Measurements from ENCODE around the gene MED17.

Gene MED17

GRCh38 chr11:93813974-93814373 lies 29.9 kb downstream of the MED17 start:
- Histone ChIP-seq H2AFZ (ENCODE audit: low read length) (no peak overlapping the region), H3K27ac (ENCODE audit: low read length) (no peak overlapping the region), H3K4me1 (ENCODE audit: low read length) (no peaks in the 10 kb centered on the region), H3K9me3 (replicated peaks; ENCODE audit: insufficient read depth, low read length) (no peaks in the 10 kb centered on the region), H4K20me1 (ENCODE audit: insufficient read depth, low read length) (no peaks in the 10 kb centered on the region), H3K36me3 (replicated peaks; ENCODE audit: insufficient read depth, low read length) (peaks cover 24% of the 10 kb centered on the region), H3K9me2 (replicated peaks; ENCODE audit: insufficient read depth, low read length) (no peaks in the 10 kb centered on the region), H3K27me3 (replicated peaks; ENCODE audit: insufficient read depth, low read length) (no peaks in the 10 kb centered on the region), H3K4me3 (ENCODE audit: low read length) (no peak overlapping the region), H3K9ac (ENCODE audit: low read length) (no peak overlapping the region), H3K79me2 (ENCODE audit: low read length) (no peaks in the 10 kb centered on the region), H3K4me2 (ENCODE audit: low read depth, low read length) (no peak overlapping the region), H3F3A (ENCODE audit: insufficient read depth, low read length) (peaks cover 6% of the 10 kb centered on the region; the same call in 1 of the 2 replicates)
- no peak for TF ChIP-seq CTCF (IDR thresholded peaks at IDR 0.05; ENCODE audit: low read length)
- no peak for TF ChIP-seq EZH2phosphoT487 (IDR thresholded peaks at IDR 0.05; ENCODE audit: low read length)
- TF ChIP-seq EZH2 (optimal IDR thresholded peaks at IDR 0.05; ENCODE audit: low read depth, low read length): no peak
- DNase-seq: no peak

- no peaks in the 10 kb centered on the region for H3K9me2 ChIP-seq (replicated peaks; ENCODE audit: insufficient read depth, low read length)
- no peaks in the 10 kb centered on the region for H3F3A ChIP-seq (ENCODE audit: insufficient read depth, low read length)
- no peak overlapping the region for H3K4me2 ChIP-seq (ENCODE audit: low read depth, low read length)
- H3K79me2 ChIP-seq (ENCODE audit: low read length): no peaks in the 10 kb centered on the region
- TF ChIP-seq CTCF (IDR thresholded peaks at IDR 0.05; ENCODE audit: low read length) (no peak), EZH2 (optimal IDR thresholded peaks at IDR 0.05; ENCODE audit: low read depth, low read length) (no peak), EZH2phosphoT487 (IDR thresholded peaks at IDR 0.05; ENCODE audit: low read length) (no peak)
- H3K4me1 ChIP-seq (ENCODE audit: low read length): no peaks in the 10 kb centered on the region
- H3K27me3 ChIP-seq (replicated peaks; ENCODE audit: insufficient read depth, low read length): no peaks in the 10 kb centered on the region
- H4K20me1 ChIP-seq (ENCODE audit: insufficient read depth, low read length): no peaks in the 10 kb centered on the region
- no peak overlapping the region for H3K27ac ChIP-seq (ENCODE audit: low read length)
- no peaks in the 10 kb centered on the region for H3K9me3 ChIP-seq (replicated peaks; ENCODE audit: insufficient read depth, low read length)
- DNase-seq: no peak
- H3K9ac ChIP-seq (ENCODE audit: low read length): no peak overlapping the region
- no peak overlapping the region for H2AFZ ChIP-seq (ENCODE audit: low read length)
- H3K4me3 ChIP-seq (ENCODE audit: low read length): no peak overlapping the region
- H3K36me3 ChIP-seq (replicated peaks; ENCODE audit: insufficient read depth, low read length): peaks cover 17% of the 10 kb centered on the region
These were observed 31.0 kb downstream of the MED17 start for GRCh38 chr11:93814966-93815633.

- H3K9me3 ChIP-seq (replicated peaks; ENCODE audit: insufficient read depth, low read length): no peaks in the 10 kb centered on the region
- H3K36me3 ChIP-seq (replicated peaks; ENCODE audit: insufficient read depth, low read length): 0 out of 2 replicates have a peak, but pooled peaks cover 5% of the 10 kb centered on the region
- no peak overlapping the region for H3K9ac ChIP-seq (ENCODE audit: low read length)
- H3K27me3 ChIP-seq (replicated peaks; ENCODE audit: insufficient read depth, low read length): no peaks in the 10 kb centered on the region
- TF ChIP-seq EZH2 (optimal IDR thresholded peaks at IDR 0.05; ENCODE audit: low read depth, low read length) (no peak), CTCF (IDR thresholded peaks at IDR 0.05; ENCODE audit: low read length) (no peak), EZH2phosphoT487 (IDR thresholded peaks at IDR 0.05; ENCODE audit: low read length) (no peak)
- no peaks in the 10 kb centered on the region for H4K20me1 ChIP-seq (ENCODE audit: insufficient read depth, low read length)
- H2AFZ ChIP-seq (ENCODE audit: low read length): no peak overlapping the region
- no peaks in the 10 kb centered on the region for H3K79me2 ChIP-seq (ENCODE audit: low read length)
- no peaks in the 10 kb centered on the region for H3F3A ChIP-seq (ENCODE audit: insufficient read depth, low read length)
- H3K4me2 ChIP-seq (ENCODE audit: low read depth, low read length): no peak overlapping the region
- H3K9me2 ChIP-seq (replicated peaks; ENCODE audit: insufficient read depth, low read length): no peaks in the 10 kb centered on the region
- H3K4me3 ChIP-seq (ENCODE audit: low read length): no peak overlapping the region
- no peak overlapping the region for H3K27ac ChIP-seq (ENCODE audit: low read length)
- DNase-seq: no peak
- no peaks in the 10 kb centered on the region for H3K4me1 ChIP-seq (ENCODE audit: low read length)
These were observed 33.6 kb downstream of the MED17 start for GRCh38 chr11:93817426-93818348.

Data from MM.1S (cell line).